A549 (cell line): ENCODE data around the gene AKTIP. TPM values are rescaled to one million over a fixed set of nuclear protein-coding genes. Genes with fewer than 3 reads are reported as not detected.
A peak's percentile ranks its signal among the peaks of the same experiment; 100 is the strongest.

Experiments used
- ATAC-seq, 2 experiments: fragments of 200-7000 bp in 1 of 2; fragments of >200 bp in 1 of 2; cut with Nextera tagmentation in 1 of 2; cut with Tn5 transposase in 1 of 2; 3 replicates each; pipeline versions ENCODE4 v1.8.0 to v1.9.1; 2018 to 2020; ENCODE audit warnings: mild to moderate bottlenecking in 1 of 2, moderate library complexity in 1 of 2
- CTCF ChIA-PET: fragments of 300-600 bp; sonication (Branson Sonifier 250); formaldehyde crosslinking; extraction: SDS; loops from one replicate; lab custom pipeline; 2021; ENCODE audit warnings: antibody characterized with exemption, inconsistent platforms; lab: Yijun Ruan, JAX
- POLR2A ChIA-PET: fragments of 350-600 bp; formaldehyde crosslinking; extraction: SDS; loops from one replicate; lab custom pipeline; 2021; ENCODE audit warnings: antibody characterized with exemption, inconsistent platforms; lab: Yijun Ruan, JAX
- DNase-seq, 2 experiments: peaks; one replicate each; pipeline versions ENCODE4 v3.0.0 to v3.0.0-alpha.2; 2011 to 2016; ENCODE audit warnings: low read depth in 1 of 2, low spot score in 1 of 2
- FAIRE-seq: peaks from 2 replicates; lab custom pipeline; 2011; peaks lifted over from hg19 to GRCh38; lab: Jason Lieb, UNC
- H3K27ac ChIP-seq, 2 experiments: fragments of >200 bp; sonication (Bioruptor Twin); formaldehyde crosslinking; 3 replicates each; pipeline ENCODE4 v1.5.1; 2016 to 2017
- H3K4me1 ChIP-seq: fragments of >200 bp; sonication (Bioruptor Twin); formaldehyde crosslinking; 3 replicates; pipeline ENCODE4 v1.6.1; 2016
- H3K4me2 ChIP-seq: fragments of >200 bp; sonication (Bioruptor Twin); formaldehyde crosslinking; 3 replicates; pipeline ENCODE4 v1.6.1; 2016
- H3K4me3 ChIP-seq: fragments of >200 bp; sonication (Bioruptor Twin); formaldehyde crosslinking; 3 replicates; pipeline ENCODE4 v1.5.1; 2016
- H3K9me3 ChIP-seq: fragments of >200 bp; sonication (Bioruptor Twin); formaldehyde crosslinking; 3 replicates; pipeline ENCODE4 v1.6.1; 2016
- BHLHE40 ChIP-seq: IDR thresholded peaks from 2 replicates; pipeline ENCODE4 v1.6.1; 2012; ENCODE audit warnings: low read depth, low read length, inconsistent platforms
- EHMT2 ChIP-seq: fragments of 200-600 bp; sonication (generic); IDR thresholded peaks from 2 replicates; pipeline ENCODE4 v1.6.1; 2016; ENCODE audit warnings: antibody characterized with exemption, low read depth, mild to moderate bottlenecking, moderate library complexity
- EP300 ChIP-seq, 2 experiments: fragments of >200 bp; sonication (Bioruptor Twin); formaldehyde crosslinking; IDR thresholded peaks; 2 replicates in 1 of 2; 3 replicates in 1 of 2; pipeline ENCODE4 v1.6.1; 2016 to 2017
- ESRRA ChIP-seq: fragments of 150-350 bp; IDR thresholded peaks from 2 replicates; pipeline ENCODE4 v1.6.1; 2014; ENCODE audit warnings: mild to moderate bottlenecking, low read length, borderline replicate concordance
- FOXS1 ChIP-seq: fragments of 250-450 bp; sonication (Bioruptor Pico); IDR thresholded peaks from 2 replicates; pipeline ENCODE4 v1.5.0; 2020; ENCODE audit warnings: mild to moderate bottlenecking, moderate library complexity
- GATA3 ChIP-seq: IDR thresholded peaks from 2 replicates; pipeline ENCODE4 v1.6.1; 2012; ENCODE audit warnings: borderline replicate concordance
- HEYL ChIP-seq: fragments of 250-450 bp; sonication (Bioruptor Pico); IDR thresholded peaks from 2 replicates; pipeline ENCODE4 v1.8.0; 2021; ENCODE audit warnings: mild to moderate bottlenecking, moderate library complexity
- HOXA7 ChIP-seq: fragments of 250-450 bp; sonication (Bioruptor Pico); IDR thresholded peaks from 2 replicates; pipeline ENCODE4 v1.5.0; 2020; ENCODE audit warnings: mild to moderate bottlenecking, moderate library complexity
- JUNB ChIP-seq: fragments of >200 bp; sonication (Bioruptor Twin); formaldehyde crosslinking; IDR thresholded peaks from 2 replicates; pipeline ENCODE4 v1.6.1; 2016
- KDM1A ChIP-seq: fragments of 200-600 bp; sonication (generic); IDR thresholded peaks from 2 replicates; pipeline ENCODE4 v1.6.1; 2016; ENCODE audit warnings: low read depth, mild to moderate bottlenecking
- MAFK ChIP-seq: fragments of 450-650 bp; IDR thresholded peaks from 2 replicates; pipeline ENCODE4 v1.6.1; 2014; ENCODE audit not compliant: partially characterized antibody
- MAZ ChIP-seq: fragments of 150-350 bp; IDR thresholded peaks from 2 replicates; pipeline ENCODE4 v1.6.1; 2014; ENCODE audit warnings: antibody characterized with exemption, low read depth, low read length, borderline replicate concordance
- NFE2L2 ChIP-seq: fragments of 150-350 bp; conservative IDR thresholded peaks from 2 replicates; pipeline ENCODE4 v1.6.1; 2014; ENCODE audit warnings: low read length
- NPAS2 ChIP-seq: fragments of 250-450 bp; sonication (Bioruptor Pico); IDR thresholded peaks from 2 replicates; pipeline ENCODE4 v1.8.0; 2022; ENCODE audit warnings: mild to moderate bottlenecking, moderate library complexity, borderline replicate concordance
- NR3C1 ChIP-seq: fragments of >200 bp; sonication (Bioruptor Twin); formaldehyde crosslinking; IDR thresholded peaks from 3 replicates; pipeline ENCODE4 v1.6.1; 2017
- RAD21 ChIP-seq, 2 experiments: fragments of >200 bp in 1 of 2; sonication (Bioruptor Twin) in 1 of 2; formaldehyde crosslinking in 1 of 2; IDR thresholded peaks in 1 of 2; conservative IDR thresholded peaks in 1 of 2; 2 replicates in 1 of 2; 3 replicates in 1 of 2; pipeline ENCODE4 v1.6.1; 2012 to 2018; ENCODE audit warnings: inconsistent platforms in 1 of 2
- RFX5 ChIP-seq: fragments of 450-650 bp; IDR thresholded peaks from 2 replicates; pipeline ENCODE4 v1.7.1; 2014; ENCODE audit warnings: antibody characterized with exemption, mild to moderate bottlenecking, moderate library complexity
- RNF2 ChIP-seq: fragments of 200-600 bp; sonication (generic); IDR thresholded peaks from 2 replicates; pipeline ENCODE4 v1.6.1; 2016; ENCODE audit warnings: low read depth, mild to moderate bottlenecking, antibody characterized with exemption, moderate library complexity, borderline replicate concordance
- SMC3 ChIP-seq: fragments of >200 bp; sonication (Bioruptor Twin); formaldehyde crosslinking; IDR thresholded peaks from 3 replicates; pipeline ENCODE4 v1.6.1; 2018; ENCODE audit warnings: inconsistent platforms
- SREBF2 ChIP-seq: fragments of 450-650 bp; IDR thresholded peaks from 2 replicates; pipeline ENCODE4 v1.6.1; 2014; ENCODE audit warnings: mild to moderate bottlenecking, moderate library complexity
- TFCP2L1 ChIP-seq: fragments of 250-450 bp; sonication (Bioruptor Pico); IDR thresholded peaks from 2 replicates; pipeline ENCODE4 v1.5.0; 2021; ENCODE audit warnings: mild to moderate bottlenecking
- TP53 ChIP-seq: fragments of 250-450 bp; sonication (Bioruptor Pico); IDR thresholded peaks from 2 replicates; pipeline ENCODE4 v1.5.0; 2021; ENCODE audit warnings: mild to moderate bottlenecking, moderate library complexity
- ZC3H11A ChIP-seq: fragments of 450-650 bp; IDR thresholded peaks from 2 replicates; pipeline ENCODE4 v1.6.1; 2014; ENCODE audit warnings: antibody characterized with exemption, mild to moderate bottlenecking
- ZSCAN20 ChIP-seq: fragments of 250-450 bp; sonication (Bioruptor Pico); IDR thresholded peaks from 2 replicates; pipeline ENCODE4 v1.8.0; 2022; ENCODE audit warnings: mild to moderate bottlenecking, moderate library complexity
- WGBS: methylation state at CpG from one replicate; pipeline ENCODE4 v1.1.6; 2017; ENCODE audit errors: missing lambda C conversion rate; 5-methylcytosine and 5-hydroxymethylcytosine counted together
- polyA plus RNA-seq, 4 experiments: library from polyadenylated mRNA; depleted of rRNA in 3 of 4; stranded (reverse); fragments of >200 nt; fragmentation: RNase III in 1 of 4; extraction: RNeasy Plus Mini Kit Qiagen cat#74134 plus additional on column Dnase treatment in 1 of 4; gene quantifications; 2 replicates in 3 of 4; 3 replicates in 1 of 4; pipeline ENCODE4 v1.2.3, GENCODE V29; 2011 to 2017
- TF ChIP-seq, protein P1 (sequence below): fragments of >200 bp; sonication (Bioruptor Twin); formaldehyde crosslinking; IDR thresholded peaks from 3 replicates; pipeline ENCODE4 v1.6.1; 2016
- TF ChIP-seq, protein P2 (sequence below): fragments of 450-650 bp; IDR thresholded peaks from 2 replicates; pipeline ENCODE4 v1.6.1; 2014; ENCODE audit warnings: antibody characterized with exemption
- TF ChIP-seq, protein P3 (sequence below): fragments of 250-450 bp; sonication (Bioruptor Pico); IDR thresholded peaks from 2 replicates; pipeline ENCODE4 v1.5.0; 2020; ENCODE audit warnings: low read depth, mild to moderate bottlenecking, moderate library complexity
- TF ChIP-seq, protein P4 (sequence below): IDR thresholded peaks from 2 replicates; pipeline ENCODE4 v1.6.1; 2012
- TF ChIP-seq, protein P5 (sequence below): fragments of 250-450 bp; sonication (Bioruptor Pico); IDR thresholded peaks from 2 replicates; pipeline ENCODE4 v1.5.0; 2021; ENCODE audit warnings: mild to moderate bottlenecking, moderate library complexity, borderline replicate concordance
- TF ChIP-seq, protein P6 (sequence below): IDR thresholded peaks from 2 replicates; pipeline ENCODE4 v1.6.1; 2012
- TF ChIP-seq, protein P7 (sequence below): IDR thresholded peaks from 2 replicates; pipeline ENCODE4 v1.6.1; 2012; ENCODE audit warnings: low read depth, borderline replicate concordance

Gene AKTIP
- polyA plus RNA-seq, 2 of the 4 experiments (the other 2 are of a cell fraction) = 21.0 to 48.4 TPM

DNA sequence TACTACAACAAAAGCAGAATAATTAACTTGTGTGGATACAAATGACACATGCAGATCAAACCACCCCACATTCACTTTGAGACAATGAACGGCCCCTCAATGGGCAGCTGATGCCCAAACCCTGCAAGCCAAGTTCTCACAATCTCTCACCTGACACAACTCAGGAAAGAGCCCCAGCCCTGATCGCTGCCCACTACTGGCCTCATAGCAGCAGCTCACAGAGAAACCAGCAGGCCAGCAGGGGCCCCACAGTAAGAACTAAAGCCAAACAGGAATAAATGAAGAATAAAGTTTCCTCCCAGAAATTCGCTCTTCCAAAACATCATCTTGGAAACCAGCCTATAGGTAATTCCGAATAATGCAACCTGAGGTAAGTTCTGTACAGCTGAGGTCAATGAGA, 7.7 kb downstream of the AKTIP start:
- Histone ChIP-seq H3K4me1 (no peaks in the 10 kb centered on the region), H3K27ac (no peak overlapping the region), H3K4me3 (no peak overlapping the region), H3K9me3 (no peaks in the 10 kb centered on the region), H3K4me2 (no peak overlapping the region)
- ChIA-PET POLR2A (no interaction called here), CTCF (interaction anchor here (0.6 to 1.0 kb wide), 2 partner anchors 15 to 63 kb away, joined by 3 to 4 read pairs; no protein-coding TSS in a partner anchor)
- ATAC-seq (peak; percentile 76 to 78; a peak in 5 of 6 replicates), FAIRE-seq (no peak), DNase-seq (no peak)
- WGBS = 82% methylated on average over 4 of the region's 4 CpGs
- TF ChIP-seq ESRRA (no peak), GATA3 (no peak), MAZ (no peak), RFX5 (no peak), MAFK (no peak), FOXS1 (CRISPR knock-in tag) (no peak), BHLHE40 (no peak), SMC3 (no peak), ZC3H11A (no peak), ZSCAN20 (no peak), EP300 (IDR thresholded peaks at IDR 0.05) (no peak), KDM1A (no peak), TP53 (CRISPR knock-in tag) (no peak), SREBF2 (no peak), NR3C1 (no peak), HEYL (CRISPR knock-in tag) (no peak), HOXA7 (CRISPR knock-in tag) (no peak)
- TF ChIP-seq, protein P1, sequence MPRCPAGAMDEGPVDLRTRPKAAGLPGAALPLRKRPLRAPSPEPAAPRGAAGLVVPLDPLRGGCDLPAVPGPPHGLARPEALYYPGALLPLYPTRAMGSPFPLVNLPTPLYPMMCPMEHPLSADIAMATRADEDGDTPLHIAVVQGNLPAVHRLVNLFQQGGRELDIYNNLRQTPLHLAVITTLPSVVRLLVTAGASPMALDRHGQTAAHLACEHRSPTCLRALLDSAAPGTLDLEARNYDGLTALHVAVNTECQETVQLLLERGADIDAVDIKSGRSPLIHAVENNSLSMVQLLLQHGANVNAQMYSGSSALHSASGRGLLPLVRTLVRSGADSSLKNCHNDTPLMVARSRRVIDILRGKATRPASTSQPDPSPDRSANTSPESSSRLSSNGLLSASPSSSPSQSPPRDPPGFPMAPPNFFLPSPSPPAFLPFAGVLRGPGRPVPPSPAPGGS = no peak
- TF ChIP-seq, protein P2, sequence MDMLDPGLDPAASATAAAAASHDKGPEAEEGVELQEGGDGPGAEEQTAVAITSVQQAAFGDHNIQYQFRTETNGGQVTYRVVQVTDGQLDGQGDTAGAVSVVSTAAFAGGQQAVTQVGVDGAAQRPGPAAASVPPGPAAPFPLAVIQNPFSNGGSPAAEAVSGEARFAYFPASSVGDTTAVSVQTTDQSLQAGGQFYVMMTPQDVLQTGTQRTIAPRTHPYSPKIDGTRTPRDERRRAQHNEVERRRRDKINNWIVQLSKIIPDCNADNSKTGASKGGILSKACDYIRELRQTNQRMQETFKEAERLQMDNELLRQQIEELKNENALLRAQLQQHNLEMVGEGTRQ = no peak

DNA sequence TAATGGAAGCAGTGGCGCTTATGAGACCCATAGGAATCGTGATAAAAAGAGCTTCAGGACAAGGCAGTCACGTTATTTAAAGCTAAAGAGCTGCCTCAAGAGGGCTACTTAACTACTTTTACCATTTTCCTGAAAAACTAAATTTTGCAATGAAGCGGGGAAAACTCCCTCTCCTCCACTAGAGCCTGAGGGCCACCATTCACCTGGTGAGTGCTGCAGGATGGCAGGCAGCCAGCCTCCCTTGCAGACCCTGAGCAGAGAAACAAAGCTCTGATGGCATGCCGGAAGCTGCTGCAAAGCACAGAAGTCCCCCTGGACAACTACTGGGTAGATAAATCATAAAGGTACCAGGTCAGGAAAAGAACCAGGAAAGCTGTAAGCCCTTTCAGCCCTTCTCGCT, 8.4 kb downstream of the AKTIP start:
- TF ChIP-seq TP53 (CRISPR knock-in tag) = no peak
- no peak for TF ChIP-seq RAD21 (conservative IDR thresholded peaks at IDR 0.05 in 1 of 2, IDR thresholded peaks at IDR 0.05 in 1 of 2)
- TF ChIP-seq, protein P3, sequence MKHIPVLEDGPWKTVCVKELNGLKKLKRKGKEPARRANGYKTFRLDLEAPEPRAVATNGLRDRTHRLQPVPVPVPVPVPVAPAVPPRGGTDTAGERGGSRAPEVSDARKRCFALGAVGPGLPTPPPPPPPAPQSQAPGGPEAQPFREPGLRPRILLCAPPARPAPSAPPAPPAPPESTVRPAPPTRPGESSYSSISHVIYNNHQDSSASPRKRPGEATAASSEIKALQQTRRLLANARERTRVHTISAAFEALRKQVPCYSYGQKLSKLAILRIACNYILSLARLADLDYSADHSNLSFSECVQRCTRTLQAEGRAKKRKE (CRISPR knock-in tag) = no peak
- no peak for TF ChIP-seq MAFK
- no peak for TF ChIP-seq TFCP2L1 (CRISPR knock-in tag)
- no peak for TF ChIP-seq JUNB
- TF ChIP-seq, protein P4, sequence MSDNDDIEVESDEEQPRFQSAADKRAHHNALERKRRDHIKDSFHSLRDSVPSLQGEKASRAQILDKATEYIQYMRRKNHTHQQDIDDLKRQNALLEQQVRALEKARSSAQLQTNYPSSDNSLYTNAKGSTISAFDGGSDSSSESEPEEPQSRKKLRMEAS = no peak
- TF ChIP-seq, protein P5, sequence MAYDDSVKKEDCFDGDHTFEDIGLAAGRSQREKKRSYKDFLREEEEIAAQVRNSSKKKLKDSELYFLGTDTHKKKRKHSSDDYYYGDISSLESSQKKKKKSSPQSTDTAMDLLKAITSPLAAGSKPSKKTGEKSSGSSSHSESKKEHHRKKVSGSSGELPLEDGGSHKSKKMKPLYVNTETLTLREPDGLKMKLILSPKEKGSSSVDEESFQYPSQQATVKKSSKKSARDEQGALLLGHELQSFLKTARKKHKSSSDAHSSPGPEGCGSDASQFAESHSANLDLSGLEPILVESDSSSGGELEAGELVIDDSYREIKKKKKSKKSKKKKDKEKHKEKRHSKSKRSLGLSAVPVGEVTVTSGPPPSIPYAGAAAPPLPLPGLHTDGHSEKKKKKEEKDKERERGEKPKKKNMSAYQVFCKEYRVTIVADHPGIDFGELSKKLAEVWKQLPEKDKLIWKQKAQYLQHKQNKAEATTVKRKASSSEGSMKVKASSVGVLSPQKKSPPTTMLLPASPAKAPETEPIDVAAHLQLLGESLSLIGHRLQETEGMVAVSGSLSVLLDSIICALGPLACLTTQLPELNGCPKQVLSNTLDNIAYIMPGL = no peak
- TF ChIP-seq SREBF2 = no peak
- TF ChIP-seq, protein P6, sequence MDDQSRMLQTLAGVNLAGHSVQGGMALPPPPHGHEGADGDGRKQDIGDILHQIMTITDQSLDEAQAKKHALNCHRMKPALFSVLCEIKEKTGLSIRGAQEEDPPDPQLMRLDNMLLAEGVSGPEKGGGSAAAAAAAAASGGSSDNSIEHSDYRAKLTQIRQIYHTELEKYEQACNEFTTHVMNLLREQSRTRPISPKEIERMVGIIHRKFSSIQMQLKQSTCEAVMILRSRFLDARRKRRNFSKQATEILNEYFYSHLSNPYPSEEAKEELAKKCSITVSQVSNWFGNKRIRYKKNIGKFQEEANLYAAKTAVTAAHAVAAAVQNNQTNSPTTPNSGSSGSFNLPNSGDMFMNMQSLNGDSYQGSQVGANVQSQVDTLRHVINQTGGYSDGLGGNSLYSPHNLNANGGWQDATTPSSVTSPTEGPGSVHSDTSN = no peak
- TF ChIP-seq, protein P7, sequence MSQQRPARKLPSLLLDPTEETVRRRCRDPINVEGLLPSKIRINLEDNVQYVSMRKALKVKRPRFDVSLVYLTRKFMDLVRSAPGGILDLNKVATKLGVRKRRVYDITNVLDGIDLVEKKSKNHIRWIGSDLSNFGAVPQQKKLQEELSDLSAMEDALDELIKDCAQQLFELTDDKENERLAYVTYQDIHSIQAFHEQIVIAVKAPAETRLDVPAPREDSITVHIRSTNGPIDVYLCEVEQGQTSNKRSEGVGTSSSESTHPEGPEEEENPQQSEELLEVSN = no peak
- no peak for TF ChIP-seq EHMT2
- TF ChIP-seq NPAS2 (CRISPR knock-in tag) = no peak
- no peak for TF ChIP-seq RNF2
- no peak for TF ChIP-seq HEYL (CRISPR knock-in tag)
- TF ChIP-seq, protein P1 = no peak
- TF ChIP-seq, protein P2 = no peak
- no peak for TF ChIP-seq NFE2L2
- no peak overlapping the region for H3K4me2 ChIP-seq
- H3K27ac ChIP-seq = no peak overlapping the region
- CTCF ChIA-PET = no interaction called here
- H3K4me3 ChIP-seq = no peak overlapping the region
- DNase-seq = no peak
- no peak for FAIRE-seq
- no peaks in the 10 kb centered on the region for H3K9me3 ChIP-seq
- H3K4me1 ChIP-seq = no peaks in the 10 kb centered on the region
- POLR2A ChIA-PET = no interaction called here
- no peak for ATAC-seq
- WGBS = 90% methylated on average over 6 of the region's 6 CpGs
